ENCODE measurements around the gene FAT3.

DNA sequence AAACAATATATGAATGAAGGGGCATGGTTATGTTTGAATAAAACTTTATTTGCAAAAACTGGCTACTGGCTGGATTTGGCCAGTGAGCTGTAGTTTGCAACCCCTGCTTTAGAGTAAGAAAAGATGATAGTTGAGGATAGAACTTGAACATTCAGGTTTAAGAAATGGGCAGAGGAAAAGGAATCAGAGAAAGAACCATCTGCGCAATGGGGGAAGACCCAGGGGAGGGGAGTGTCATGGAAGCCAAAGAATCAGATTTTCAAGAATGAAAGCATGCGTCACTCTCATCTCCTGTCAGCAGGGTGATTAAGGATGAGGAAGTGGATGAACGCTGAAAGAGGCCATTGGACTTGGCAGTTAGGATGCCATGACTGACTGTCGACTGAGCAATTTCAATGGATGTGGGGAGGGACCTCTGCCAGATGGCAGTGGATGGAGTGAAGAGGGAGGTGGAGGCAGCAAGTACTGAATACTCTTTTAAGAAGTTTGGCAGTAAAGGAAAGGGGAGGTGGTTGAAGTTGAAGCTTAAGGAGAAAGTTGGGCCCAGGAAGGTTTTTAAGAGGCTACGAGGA lies 21.2 kb downstream of the FAT3 start:
- TF ChIP-seq, protein P1, sequence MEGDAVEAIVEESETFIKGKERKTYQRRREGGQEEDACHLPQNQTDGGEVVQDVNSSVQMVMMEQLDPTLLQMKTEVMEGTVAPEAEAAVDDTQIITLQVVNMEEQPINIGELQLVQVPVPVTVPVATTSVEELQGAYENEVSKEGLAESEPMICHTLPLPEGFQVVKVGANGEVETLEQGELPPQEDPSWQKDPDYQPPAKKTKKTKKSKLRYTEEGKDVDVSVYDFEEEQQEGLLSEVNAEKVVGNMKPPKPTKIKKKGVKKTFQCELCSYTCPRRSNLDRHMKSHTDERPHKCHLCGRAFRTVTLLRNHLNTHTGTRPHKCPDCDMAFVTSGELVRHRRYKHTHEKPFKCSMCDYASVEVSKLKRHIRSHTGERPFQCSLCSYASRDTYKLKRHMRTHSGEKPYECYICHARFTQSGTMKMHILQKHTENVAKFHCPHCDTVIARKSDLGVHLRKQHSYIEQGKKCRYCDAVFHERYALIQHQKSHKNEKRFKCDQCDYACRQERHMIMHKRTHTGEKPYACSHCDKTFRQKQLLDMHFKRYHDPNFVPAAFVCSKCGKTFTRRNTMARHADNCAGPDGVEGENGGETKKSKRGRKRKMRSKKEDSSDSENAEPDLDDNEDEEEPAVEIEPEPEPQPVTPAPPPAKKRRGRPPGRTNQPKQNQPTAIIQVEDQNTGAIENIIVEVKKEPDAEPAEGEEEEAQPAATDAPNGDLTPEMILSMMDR (conservative IDR thresholded peaks at IDR 0.05; ENCODE audit: low read length) = no peak
- TF ChIP-seq EZH2phosphoT487 (IDR thresholded peaks at IDR 0.05; ENCODE audit: borderline replicate concordance, low read depth, low read length) = no peak

All from OCI-LY7 (cell line).